Fibroblast of lung (primary cell): ENCODE data around the gene ZNF776. TPM values are rescaled to one million over a fixed set of nuclear protein-coding genes. Genes with fewer than 3 reads are reported as not detected.

Experiments used
- DNase-seq, 2 donors: peaks; one replicate each; pipeline versions ENCODE4 v3.0.0 to v3.0.0-alpha.2; 2010; ENCODE audit warnings: low read depth in 2 of 2
- H2AFZ ChIP-seq: 2 replicates; pipeline ENCODE4 v1.5.1; 2012; ENCODE audit warnings: low read length, control low read depth, inconsistent platforms
- H3K27ac ChIP-seq: 2 replicates; pipeline ENCODE4 v1.5.1; 2011; ENCODE audit warnings: low read length, control low read depth; ENCODE audit not compliant: insufficient read depth
- H3K27me3 ChIP-seq: 2 replicates; pipeline ENCODE4 v1.5.1; 2011; ENCODE audit warnings: mild to moderate bottlenecking, low read length; ENCODE audit not compliant: control insufficient read depth, insufficient read depth
- H3K36me3 ChIP-seq: 2 replicates; pipeline ENCODE4 v1.5.1; 2011; ENCODE audit warnings: low read length; ENCODE audit not compliant: control insufficient read depth, insufficient read depth
- H3K4me1 ChIP-seq: 2 replicates; pipeline ENCODE4 v1.5.1; 2011; ENCODE audit warnings: low read length; ENCODE audit not compliant: control insufficient read depth, insufficient read depth; ENCODE audit errors: extremely low read depth
- H3K4me2 ChIP-seq: 2 replicates; pipeline ENCODE4 v1.5.1; 2011; ENCODE audit warnings: low read length, control low read depth; ENCODE audit not compliant: insufficient read depth; ENCODE audit errors: extremely low read depth
- H3K4me3 ChIP-seq, 4 experiments: fragments of 200-600 bp in 1 of 4; sonication (generic) in 1 of 4; replicated peaks in 1 of 4; 2 replicates each; pipeline ENCODE4 v1.5.1; 2011 to 2016; ENCODE audit warnings: low read length in 4 of 4, low read depth in 3 of 4, mild to moderate bottlenecking in 3 of 4, control low read depth in 2 of 4, inconsistent platforms in 1 of 4, mixed read lengths in 1 of 4; ENCODE audit not compliant: insufficient read depth in 1 of 4; ENCODE audit errors: control extremely low read depth in 1 of 4
- H3K79me2 ChIP-seq: 2 replicates; pipeline ENCODE4 v1.5.1; 2012; ENCODE audit warnings: mild to moderate bottlenecking, low read length, inconsistent platforms; ENCODE audit not compliant: control insufficient read depth, insufficient read depth
- H3K9ac ChIP-seq: 2 replicates; pipeline ENCODE4 v1.5.1; 2011; ENCODE audit warnings: mild to moderate bottlenecking, low read length, control low read depth; ENCODE audit not compliant: insufficient read depth
- H3K9me3 ChIP-seq: 2 replicates; pipeline ENCODE4 v1.5.1; 2012; ENCODE audit warnings: low read depth, low read length; ENCODE audit not compliant: control insufficient read depth, insufficient read depth
- H4K20me1 ChIP-seq: 2 replicates; pipeline ENCODE4 v1.5.1; 2011; ENCODE audit warnings: low read length; ENCODE audit not compliant: control insufficient read depth, insufficient read depth; ENCODE audit errors: extremely low read depth
- CTCF ChIP-seq, 2 donors: IDR thresholded peaks in 1 of 2; conservative IDR thresholded peaks in 1 of 2; 1 replicate in 1 of 2; 2 replicates in 1 of 2; pipeline ENCODE4 v1.5.1; 2011 to 2012; ENCODE audit warnings: low read length in 2 of 2, control low read depth in 1 of 2, inconsistent platforms in 1 of 2, low read depth in 1 of 2, mild to moderate bottlenecking in 1 of 2
- EZH2 ChIP-seq: IDR thresholded peaks from 2 replicates; pipeline ENCODE4 v1.5.1; 2012; ENCODE audit warnings: low read length, control low read depth, mild to moderate bottlenecking; ENCODE audit errors: missing control alignments
- polyA plus RNA-seq, 2 donors: library from polyadenylated mRNA; depleted of rRNA in 1 of 2; stranded (reverse) in 1 of 2; unstranded in 1 of 2; fragments of >200 nt; gene quantifications; 2 replicates each; pipeline ENCODE4 v1.2.1, GENCODE V29; 2011 to 2012; ENCODE audit warnings: missing spikeins in 1 of 2
- total RNA-seq: library from RNA; depleted of rRNA; stranded (reverse); fragments of >200 nt; gene quantifications from 2 replicates; pipeline ENCODE4 v1.2.1, GENCODE V29; 2014

ZNF776 gene
- total and polyA plus RNA-seq, 2 donors (not counting 1 experiment from before 2014, with no cell fraction given): 7.8 to 20.0 TPM

DNA sequence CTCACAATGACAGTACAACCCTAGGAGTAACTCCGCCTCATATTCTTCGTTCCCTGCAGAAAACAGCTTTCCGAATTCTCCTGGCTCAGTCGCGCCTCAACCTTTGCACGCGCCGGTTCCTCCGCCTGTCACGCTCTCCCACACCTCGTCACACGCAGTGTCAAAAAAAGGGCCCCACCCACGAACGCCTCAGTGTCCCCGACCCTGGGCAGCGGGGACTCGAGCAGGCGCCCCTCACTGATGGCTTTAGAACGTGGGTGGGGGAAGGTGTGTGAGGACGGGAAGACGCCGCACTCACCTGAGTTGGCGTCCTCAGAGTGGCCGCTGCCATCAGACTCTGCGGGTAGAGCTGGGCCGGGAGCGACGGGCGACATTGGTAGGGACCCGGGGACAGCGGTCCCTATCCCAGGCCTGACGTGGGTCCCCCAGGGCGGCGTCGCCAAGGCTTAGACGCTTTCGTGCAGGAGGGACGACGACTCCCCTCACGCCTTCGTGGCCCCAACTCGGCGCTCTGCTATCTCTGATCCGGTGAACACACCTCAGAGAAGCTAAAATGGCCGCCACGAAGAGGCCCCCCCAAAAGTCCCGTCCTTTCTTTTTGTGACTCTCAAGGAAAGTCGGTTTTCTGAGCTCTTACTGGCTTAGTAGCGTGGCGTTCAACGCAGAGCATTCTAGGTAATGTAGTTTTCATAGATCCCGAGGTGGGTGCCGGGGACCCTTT, 37.8 kb upstream of the ZNF776 start, which contains the start of gene ZNF154:
Gene ZNF154, minus strand, starts transcription at position 564 of the 721 bp plus-strand sequence. Its CDS starts 233 bp downstream, at position 331.
- H4K20me1 ChIP-seq: no peaks in the 10 kb centered on the region
- no peaks in the 10 kb centered on the region for H3K79me2 ChIP-seq
- peak within 1 kb of the TSS; percentile 58 for H2AFZ ChIP-seq
- no peak for TF ChIP-seq CTCF (conservative IDR thresholded peaks at IDR 0.05 in 1 of 2, IDR thresholded peaks at IDR 0.05 in 1 of 2; ENCODE audit: low read depth in 1 of 2, low read length in 2 of 2)
- TF ChIP-seq EZH2: no peak
- H3K36me3 ChIP-seq: no peaks in the 10 kb centered on the region
- H3K4me3 ChIP-seq: peak within 1 kb of the TSS; percentile 53 to 91 (median 72)
- H3K27me3 ChIP-seq: no peaks in the 10 kb centered on the region
- H3K27ac ChIP-seq: peak within 1 kb of the TSS; percentile 39
- peak within 1 kb of the TSS; percentile 71 for H3K9ac ChIP-seq
- peak; percentile 79 to 84 for DNase-seq
- H3K9me3 ChIP-seq: no peaks in the 10 kb centered on the region
- peak within 1 kb of the TSS; percentile 78 for H3K4me2 ChIP-seq
- H3K4me1 ChIP-seq: peaks cover 2% of the 10 kb centered on the region

DNA sequence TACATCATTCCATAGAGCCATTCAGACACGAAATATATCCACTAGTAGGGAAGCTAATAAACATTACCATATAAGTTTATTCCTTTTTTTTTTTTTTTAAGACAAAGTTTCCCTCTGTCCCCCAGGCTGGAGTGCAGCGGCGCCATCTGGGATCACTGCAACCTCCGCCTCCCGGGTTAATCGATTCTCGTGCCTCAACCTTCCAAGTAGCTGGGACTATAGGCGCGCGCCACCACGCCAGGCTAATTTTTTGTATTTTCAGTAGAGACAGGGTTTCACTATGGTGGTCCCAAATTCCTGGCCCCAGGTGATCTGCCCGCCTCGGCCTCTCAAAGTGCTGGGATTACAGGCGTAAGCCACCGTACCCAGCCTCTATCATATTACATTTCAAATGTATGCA, 37.0 kb upstream of the ZNF776 start:
- Histone ChIP-seq H3K9ac (no peak overlapping the region), H3K4me2 (peak overlapping the region; percentile 78), H3K4me3 (peak overlapping the region in 2 of 4 experiments; percentile 80 to 91), H3K36me3 (no peaks in the 10 kb centered on the region), H4K20me1 (no peaks in the 10 kb centered on the region), H3K27ac (no peak overlapping the region), H3K4me1 (peaks cover 2% of the 10 kb centered on the region), H2AFZ (peak overlapping the region; percentile 58), H3K79me2 (no peaks in the 10 kb centered on the region), H3K9me3 (no peaks in the 10 kb centered on the region), H3K27me3 (no peaks in the 10 kb centered on the region)
- TF ChIP-seq EZH2 (no peak), CTCF (conservative IDR thresholded peaks at IDR 0.05 in 1 of 2, IDR thresholded peaks at IDR 0.05 in 1 of 2; ENCODE audit: low read depth in 1 of 2, low read length in 2 of 2) (no peak)
- DNase-seq: no peak

DNA sequence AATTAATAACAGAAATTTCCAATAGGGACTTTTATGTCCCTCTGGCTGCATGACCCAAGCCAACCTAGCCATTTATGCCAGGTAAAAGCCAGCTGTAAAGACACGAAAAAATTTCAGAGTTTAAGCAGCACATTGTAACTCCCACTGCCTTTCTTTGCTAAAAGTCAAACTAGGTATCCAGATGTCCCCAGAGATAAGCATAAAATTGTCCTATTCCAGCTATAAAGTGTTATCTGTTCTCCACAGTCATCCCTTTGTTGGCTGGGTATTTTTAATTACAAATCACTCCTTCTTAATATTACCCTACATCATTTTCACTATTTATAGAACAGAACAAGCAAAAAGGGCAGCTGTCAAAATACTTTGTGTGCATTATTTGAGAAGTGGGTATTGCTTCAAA, 34.4 kb upstream of the ZNF776 start:
- Histone ChIP-seq H3K27me3 (no peaks in the 10 kb centered on the region), H2AFZ (no peak overlapping the region), H3K4me1 (peaks cover 2% of the 10 kb centered on the region), H3K27ac (no peak overlapping the region), H3K4me2 (no peak overlapping the region), H3K9ac (no peak overlapping the region), H3K36me3 (no peaks in the 10 kb centered on the region), H3K79me2 (no peaks in the 10 kb centered on the region), H3K9me3 (no peaks in the 10 kb centered on the region), H4K20me1 (no peaks in the 10 kb centered on the region), H3K4me3 (no peak overlapping the region)
- DNase-seq: no peak
- TF ChIP-seq CTCF (conservative IDR thresholded peaks at IDR 0.05 in 1 of 2, IDR thresholded peaks at IDR 0.05 in 1 of 2; ENCODE audit: low read depth in 1 of 2, low read length in 2 of 2) (no peak), EZH2 (no peak)
